ENCODE results near the gene ATP6V0E1. TPM values are rescaled to one million over a fixed set of nuclear protein-coding genes. Genes with fewer than 3 reads are reported as not detected.

Gene ATP6V0E1
- total and polyA plus RNA-seq, 3 donors from 2014 or later: 124 to 170 (median 134) TPM

- Histone ChIP-seq H3K4me1 (no peaks in the 10 kb centered on the region), H3K27me3 (no peaks in the 10 kb centered on the region), H3K36me3 (ENCODE audit: low read depth, missing control alignments) (no peaks in the 10 kb centered on the region), H3K27ac (no peak overlapping the region), H3K4me3 (no peak overlapping the region), H3K9me3 (no peaks in the 10 kb centered on the region)
- TF ChIP-seq POLR2A (IDR thresholded peaks at IDR 0.05): no peak
- no peak for TF ChIP-seq CTCF (IDR thresholded peaks at IDR 0.05)
- intact Hi-C loops (cut with DNase I; ENCODE audit: low total_unique reads): no loop called here
- WGBS, 2 donors: 82 to 94% methylated on average over 3 of the region's 3 CpGs
- DNase-seq: no peak
Observed at GRCh38 chr5:172949426-172949825, 34.1 kb upstream of the ATP6V0E1 start.

GRCh38 chr5:172950176-172950965 lies 33.2 kb upstream of the ATP6V0E1 start:
- Histone ChIP-seq H3K27ac (no peak overlapping the region), H3K4me3 (no peak overlapping the region), H3K9me3 (no peaks in the 10 kb centered on the region), H3K36me3 (ENCODE audit: low read depth, missing control alignments) (no peaks in the 10 kb centered on the region), H3K4me1 (no peaks in the 10 kb centered on the region), H3K27me3 (no peaks in the 10 kb centered on the region)
- intact Hi-C loops (cut with DNase I; ENCODE audit: low total_unique reads): no loop called here
- no peak for DNase-seq
- TF ChIP-seq CTCF (IDR thresholded peaks at IDR 0.05) (no peak), POLR2A (IDR thresholded peaks at IDR 0.05) (no peak)
- 93 to 95% methylated on average over 11 to 12 of the region's 12 CpGs for WGBS, 2 donors

GRCh38 chr5:172951371-172952033 lies 32.1 kb upstream of the ATP6V0E1 start:
- no peaks in the 10 kb centered on the region for H3K9me3 ChIP-seq
- WGBS, 2 donors: 76 to 80% methylated on average over 9 to 11 of the region's 11 CpGs
- H3K27me3 ChIP-seq: no peaks in the 10 kb centered on the region
- no peak overlapping the region for H3K4me3 ChIP-seq
- H3K36me3 ChIP-seq (ENCODE audit: low read depth, missing control alignments): no peaks in the 10 kb centered on the region
- H3K27ac ChIP-seq: no peak overlapping the region
- TF ChIP-seq CTCF (IDR thresholded peaks at IDR 0.05) (no peak), POLR2A (IDR thresholded peaks at IDR 0.05) (no peak)
- no peak for DNase-seq
- intact Hi-C loops (cut with DNase I; ENCODE audit: low total_unique reads): no loop called here
- H3K4me1 ChIP-seq: no peaks in the 10 kb centered on the region

GRCh38 chr5:172952034-172952511 lies 31.5 kb upstream of the ATP6V0E1 start:
- Histone ChIP-seq H3K4me1 (no peaks in the 10 kb centered on the region), H3K27ac (no peak overlapping the region), H3K9me3 (no peaks in the 10 kb centered on the region), H3K27me3 (no peaks in the 10 kb centered on the region), H3K4me3 (no peak overlapping the region), H3K36me3 (ENCODE audit: low read depth, missing control alignments) (no peaks in the 10 kb centered on the region)
- intact Hi-C loops (cut with DNase I; ENCODE audit: low total_unique reads): no loop called here
- 80 to 81% methylated on average over 4 of the region's 4 CpGs for WGBS, 2 donors
- no peak for DNase-seq
- no peak for TF ChIP-seq CTCF (IDR thresholded peaks at IDR 0.05)
- no peak for TF ChIP-seq POLR2A (IDR thresholded peaks at IDR 0.05)

Measured in testis (tissue), 3 donors.